ENCODE results near the gene SLC4A5. TPM values are rescaled to one million over a fixed set of nuclear protein-coding genes. Genes with fewer than 3 reads are reported as not detected.

SLC4A5 gene
- total and polyA plus RNA-seq, 2 of the 8 experiments (the other 6 are each of a cell fraction or from before 2014, with no cell fraction given), result 0.42 to 0.52 TPM

DNA sequence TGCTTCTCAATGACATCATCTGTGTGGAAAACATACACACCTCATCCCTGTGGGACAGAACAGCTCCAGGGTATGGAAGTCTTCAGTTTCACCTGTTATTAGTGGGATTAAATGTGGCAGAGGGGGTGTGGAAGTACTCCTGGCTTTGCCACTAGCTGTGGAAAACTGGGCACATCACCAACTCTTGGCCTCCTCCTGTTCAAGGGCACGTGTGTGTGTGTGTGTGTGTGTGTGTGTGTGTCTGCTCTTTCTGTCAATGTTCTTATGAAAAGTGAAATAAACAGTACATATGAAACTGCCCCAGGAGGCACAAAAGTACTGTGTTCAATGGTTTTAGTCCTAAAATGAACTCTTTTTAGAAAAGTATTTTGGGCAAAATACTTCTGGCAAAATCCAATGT is 78.9 kb downstream of the SLC4A5 start:
- Histone ChIP-seq H2BK12ac (ENCODE audit: low read depth, low read length) (no peak overlapping the region), H3K9me3 (ENCODE audit: insufficient read depth in 2 of 2, low read depth in 1 of 2, low read length in 1 of 2) (no peaks in the 10 kb centered on the region)
- CTCF ChIA-PET (ENCODE audit: partially characterized antibody), result interaction anchor here (0.7 to 2.4 kb wide), 8 partner anchors 11 to 440 kb away, joined by 3 to 9 read pairs (median 4); no protein-coding TSS in a partner anchor
- TF ChIP-seq PHF8 (conservative IDR thresholded peaks at IDR 0.05; ENCODE audit: low read depth, low read length) (no peak), TBP (IDR thresholded peaks at IDR 0.05; ENCODE audit: low read depth, low read length) (no peak), RNF2 (IDR thresholded peaks at IDR 0.05; ENCODE audit: borderline replicate concordance, low read depth, low read length, missing control alignments, poor library complexity, severe bottlenecking) (no peak), TCF12 (IDR thresholded peaks at IDR 0.05; ENCODE audit: low read depth, low read length) (no peak), BRCA1 (IDR thresholded peaks at IDR 0.05; ENCODE audit: low read depth, low read length) (no peak), POU5F1 (IDR thresholded peaks at IDR 0.05; ENCODE audit: low read depth, low read length) (no peak), GTF2F1 (IDR thresholded peaks at IDR 0.05; ENCODE audit: borderline replicate concordance, low read depth, low read length) (no peak), NRF1 (IDR thresholded peaks at IDR 0.05; ENCODE audit: low read depth, low read length) (no peak)

More for the DNA sequence above, 78.9 kb downstream of the SLC4A5 start:
- no peak overlapping the region for H2BK15ac ChIP-seq (ENCODE audit: low read length)
- no peak for DNase-seq (ENCODE audit: low read depth in 1 of 2, low spot score in 2 of 2)
- no peak overlapping the region for H2BK20ac ChIP-seq (ENCODE audit: low read length)
- H4K5ac ChIP-seq (ENCODE audit: insufficient read length, low read depth, low read length), result no peak overlapping the region
- H3K4me1 ChIP-seq (replicated peaks in 1 of 4; ENCODE audit: control insufficient read depth in 3 of 4, insufficient read depth in 4 of 4, low read length in 3 of 4), result peaks cover 0 to 4% (median 0%) of the 10 kb centered on the region in 4 experiments; a peak in 1 of 7 replicates
- no peak overlapping the region for H2AK5ac ChIP-seq (ENCODE audit: low read depth, low read length)
- no peak overlapping the region for H3K27ac ChIP-seq (ENCODE audit: low read depth, low read length)
- no peak overlapping the region for H3K56ac ChIP-seq (replicated peaks; ENCODE audit: insufficient read length, low read depth, low read length)
- no peak overlapping the region for H3K14ac ChIP-seq (ENCODE audit: insufficient read length)
- H3K23me2 ChIP-seq (ENCODE audit: low read depth, low read length), result no peaks in the 10 kb centered on the region
- 60% methylated on average over 1 of the region's 1 CpG; no CpG with 5 or more reads in 1 of the 2 experiments for WGBS, 2 experiments (ENCODE audit: extremely low coverage in 1 of 2, insufficient coverage in 1 of 2, insufficient read length in 1 of 2, insufficient replicate concordance in 2 of 2, low coverage in 1 of 2, low lambda C conversion rate in 2 of 2, missing lambda C conversion rate in 1 of 2)
- H3K4me3 ChIP-seq (ENCODE audit: extremely low read depth in 1 of 4, insufficient read depth in 2 of 4, low read depth in 3 of 4, low read length in 4 of 4), result no peak overlapping the region
- no peak overlapping the region for H4K91ac ChIP-seq (replicated peaks; ENCODE audit: insufficient read length, low read length)
- no peak overlapping the region for H4K8ac ChIP-seq (ENCODE audit: extremely low read depth, insufficient read depth, low read length)
- no peak overlapping the region for H3K23ac ChIP-seq (ENCODE audit: insufficient read length)
- H2AFZ ChIP-seq (ENCODE audit: low read length), result no peak overlapping the region
- no peak overlapping the region for H3K4ac ChIP-seq (replicated peaks; ENCODE audit: insufficient read length, low read depth, low read length)
- H3K27me3 ChIP-seq (replicated peaks in 1 of 4; ENCODE audit: control insufficient read depth in 3 of 4, extremely low read depth in 1 of 4, insufficient read depth in 3 of 4, low read length in 3 of 4), result no peaks in the 10 kb centered on the region
- H3K9ac ChIP-seq (replicated peaks in 1 of 4; ENCODE audit: extremely low read depth in 1 of 4, low read depth in 3 of 4, low read length in 3 of 4), result no peak overlapping the region
- POLR2A ChIA-PET (ENCODE audit: partially characterized antibody), result interaction anchor here (0.8 kb wide), 1 partner anchor 65 kb away, joined by 3 read pairs; no protein-coding TSS in a partner anchor
- H3K18ac ChIP-seq (ENCODE audit: extremely low read depth, low read length), result no peak overlapping the region
- FAIRE-seq, result no peak
- no peak overlapping the region for H2BK120ac ChIP-seq (replicated peaks; ENCODE audit: low read depth, low read length)
- H2BK5ac ChIP-seq (ENCODE audit: low read depth, low read length), result no peak overlapping the region
- no peaks in the 10 kb centered on the region for H3K36me3 ChIP-seq (ENCODE audit: control insufficient read depth in 2 of 4, insufficient read depth in 4 of 4, low read length in 3 of 4)
- H4K20me1 ChIP-seq (replicated peaks in 1 of 2; ENCODE audit: control insufficient read depth in 1 of 2, insufficient read depth in 2 of 2, low read length in 2 of 2), result no peaks in the 10 kb centered on the region
- H3K79me1 ChIP-seq (ENCODE audit: low read depth, low read length), result no peaks in the 10 kb centered on the region
- no peak overlapping the region for H3K4me2 ChIP-seq (ENCODE audit: insufficient read depth in 1 of 2, low read depth in 2 of 2, low read length in 2 of 2)
- no peaks in the 10 kb centered on the region for H3K79me2 ChIP-seq (ENCODE audit: control insufficient read depth in 1 of 2, insufficient read depth in 2 of 2, low read length in 2 of 2)

Data from H1 (cell line).